ENCODE data around the gene FAM114A2.

- TF ChIP-seq POLR2AphosphoS5 (IDR thresholded peaks at IDR 0.05; ENCODE audit: borderline replicate concordance, low read depth, low read length) (no peak), EZH2 (IDR thresholded peaks at IDR 0.05) (no peak), FOXP2 (optimal IDR thresholded peaks at IDR 0.05; ENCODE audit: control extremely low read depth, extremely low read length, insufficient read depth) (no peak)
These were observed 47.5 kb downstream of the FAM114A2 start for GRCh38 chr5:153991168-153991567.
